Kidney glomerular epithelial cell (primary cell): Measurements from ENCODE around the gene MRAS.
"Not testable (repeated sequence)": the region's sequence is repeated elsewhere in the genome, so short reads cannot be mapped to it uniquely, and the experiment has no call there.

Experiments used
- DNase-seq: peaks from one replicate; lab custom pipeline; 2025; lab: John Stamatoyannopoulos, UW

MRAS gene

GRCh38 chr3:138367326-138367850 lies 19.0 kb downstream of the MRAS start:
- DNase-seq: no peak

GRCh38 chr3:138367911-138368310 lies 19.5 kb downstream of the MRAS start:
- no peak for DNase-seq

- no peak for DNase-seq
These were observed 20.9 kb downstream of the MRAS start for GRCh38 chr3:138369151-138369900.

- DNase-seq: no peak
These were observed 21.9 kb downstream of the MRAS start for GRCh38 chr3:138370321-138370720.

- no peak for DNase-seq
These were observed 22.9 kb downstream of the MRAS start for GRCh38 chr3:138371070-138371965.

GRCh38 chr3:138373087-138373735 lies 24.8 kb downstream of the MRAS start:
- no peak for DNase-seq

GRCh38 chr3:138373736-138374094 lies 25.3 kb downstream of the MRAS start:
- no peak for DNase-seq

- no peak for DNase-seq
These were observed 26.3 kb downstream of the MRAS start for GRCh38 chr3:138374573-138375134.

- DNase-seq: no peak
These were observed 27.1 kb downstream of the MRAS start for GRCh38 chr3:138375447-138375846.

- DNase-seq: no peak
These were observed 28.3 kb downstream of the MRAS start for GRCh38 chr3:138376663-138377062.

- DNase-seq: not testable (repeated sequence)
These were observed 28.8 kb downstream of the MRAS start for GRCh38 chr3:138377212-138377611.

GRCh38 chr3:138377804-138378203 lies 29.4 kb downstream of the MRAS start:
- DNase-seq: no peak

GRCh38 chr3:138378331-138378730 lies 30.0 kb downstream of the MRAS start:
- DNase-seq: no peak

- DNase-seq: no peak
These were observed 30.6 kb downstream of the MRAS start for GRCh38 chr3:138378990-138379389.

GRCh38 chr3:138381413-138381901 lies 33.1 kb downstream of the MRAS start:
- no peak for DNase-seq

- DNase-seq: peak; percentile 25
These were observed 33.8 kb downstream of the MRAS start for GRCh38 chr3:138381950-138382715.

GRCh38 chr3:138383715-138384465 lies 35.5 kb downstream of the MRAS start:
- DNase-seq: no peak

- no peak for DNase-seq
These were observed 36.2 kb downstream of the MRAS start for GRCh38 chr3:138384531-138384930.

GRCh38 chr3:138384976-138385375 lies 36.6 kb downstream of the MRAS start:
- no peak for DNase-seq

- DNase-seq: no peak
These were observed 40.8 kb downstream of the MRAS start for GRCh38 chr3:138389144-138389601.
